ENCODE results near the gene CCDC172. TPM values are rescaled to one million over a fixed set of nuclear protein-coding genes. Genes with fewer than 3 reads are reported as not detected.

The CCDC172 gene
- total and polyA plus RNA-seq, 2 of the 4 experiments (the other 2 are of a cell fraction) = not detected

DNA sequence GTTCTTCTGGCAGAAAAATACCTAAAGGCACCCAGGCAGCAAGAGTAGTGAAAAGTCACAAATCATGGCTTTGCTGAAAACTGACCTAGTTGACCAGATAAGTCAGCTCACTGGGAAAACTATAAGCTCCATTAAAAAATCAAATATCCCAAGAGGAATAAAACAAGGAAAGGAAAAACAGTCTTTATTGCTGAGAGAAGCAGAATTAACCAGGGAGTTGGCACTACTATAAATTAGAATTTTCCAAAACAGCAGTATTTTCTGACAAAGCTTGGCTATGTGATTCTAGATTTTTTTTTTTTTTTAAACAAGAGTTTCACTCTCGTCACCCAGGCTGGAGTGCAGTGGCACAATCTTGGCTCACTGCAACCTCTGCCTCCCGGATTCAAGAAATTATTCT lies 12.6 kb downstream of the CCDC172 start:
- Histone ChIP-seq H4K8ac (ENCODE audit: low read depth in 2 of 2, low read length in 2 of 2) (no peak overlapping the region), H4K91ac (ENCODE audit: insufficient read depth, low read depth, low read length) (no peak overlapping the region), H3K18ac (ENCODE audit: low read depth, low read length) (no peak overlapping the region), H3K27me3 (ENCODE audit: control insufficient read depth, insufficient read depth, low read length) (no peaks in the 10 kb centered on the region), H2BK120ac (ENCODE audit: low read depth, low read length) (no peak overlapping the region), H4K20me1 (ENCODE audit: insufficient read depth, low read length) (no peaks in the 10 kb centered on the region), H2AK5ac (ENCODE audit: low read depth, low read length) (no peak overlapping the region), H4K5ac (ENCODE audit: low read depth, low read length) (no peak overlapping the region), H2BK20ac (ENCODE audit: low read depth, low read length) (no peak overlapping the region), H3K9me1 (ENCODE audit: insufficient read depth, low read length) (no peaks in the 10 kb centered on the region), H3K56ac (ENCODE audit: extremely low read depth, insufficient read depth, low read length) (no peak overlapping the region), H2AFZ (replicated peaks; ENCODE audit: low read length, poor library complexity) (no peak overlapping the region), H3K9me3 (ENCODE audit: control insufficient read depth, insufficient read depth, low read length) (no peaks in the 10 kb centered on the region), H3K36me3 (ENCODE audit: control insufficient read depth, insufficient read depth, low read length) (no peaks in the 10 kb centered on the region), H2AK9ac (replicated peaks; ENCODE audit: low read depth, low read length, poor library complexity) (no peak overlapping the region), H3K4ac (ENCODE audit: low read depth, low read length) (no peak overlapping the region), H2BK15ac (ENCODE audit: low read depth, low read length) (no peak overlapping the region), H3K4me1 (ENCODE audit: control insufficient read depth, insufficient read depth, low read length) (no peaks in the 10 kb centered on the region), H3K9ac (ENCODE audit: low read depth, low read length) (no peak overlapping the region), H3K4me3 (ENCODE audit: insufficient read depth, low read depth, low read length) (no peak overlapping the region), H3K4me2 (ENCODE audit: low read depth, low read length) (no peak overlapping the region), H3K27ac (ENCODE audit: insufficient read depth, low read length) (no peak overlapping the region), H3K79me1 (ENCODE audit: low read depth in 1 of 2, low read length in 2 of 2) (no peaks in the 10 kb centered on the region), H3K14ac (replicated peaks; ENCODE audit: low read depth, low read length) (no peak overlapping the region), H2BK5ac (ENCODE audit: low read depth, low read length, poor library complexity, severe bottlenecking) (no peak overlapping the region), H3K23ac (ENCODE audit: low read depth, low read length) (no peak overlapping the region)
- no TSS peak for BruUV-seq (replicated peaks)
- dilution Hi-C loops (cut with HindIII; ENCODE audit: low sequenced_read_pairs, unreplicated experiment) (no loop called here), in situ Hi-C loops (cut with MboI; ENCODE audit: low sequenced_read_pairs) (no loop called here), intact Hi-C loops (cut with micrococcal nuclease) (no loop called here)
- TF ChIP-seq, protein P1, sequence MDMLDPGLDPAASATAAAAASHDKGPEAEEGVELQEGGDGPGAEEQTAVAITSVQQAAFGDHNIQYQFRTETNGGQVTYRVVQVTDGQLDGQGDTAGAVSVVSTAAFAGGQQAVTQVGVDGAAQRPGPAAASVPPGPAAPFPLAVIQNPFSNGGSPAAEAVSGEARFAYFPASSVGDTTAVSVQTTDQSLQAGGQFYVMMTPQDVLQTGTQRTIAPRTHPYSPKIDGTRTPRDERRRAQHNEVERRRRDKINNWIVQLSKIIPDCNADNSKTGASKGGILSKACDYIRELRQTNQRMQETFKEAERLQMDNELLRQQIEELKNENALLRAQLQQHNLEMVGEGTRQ (IDR thresholded peaks at IDR 0.05; ENCODE audit: low read depth, low read length) = no peak
- TF ChIP-seq NFE2L2 (IDR thresholded peaks at IDR 0.05; ENCODE audit: low read depth, low read length) = no peak
- TF ChIP-seq FOS (IDR thresholded peaks at IDR 0.05; ENCODE audit: low read depth, low read length) = no peak
- peak; percentile 39 for TF ChIP-seq MAFK (IDR thresholded peaks at IDR 0.05; ENCODE audit: low read depth, low read length)
- no CpG with 5 or more reads among the region's 2 CpGs for WGBS, 2 experiments (ENCODE audit: extremely low coverage in 2 of 2, insufficient read length in 1 of 2)
- DNase-seq (no peak), ATAC-seq (ENCODE audit: low read depth) (no peak)
- ChIA-PET POLR2A (ENCODE audit: unreplicated experiment) (no interaction called here), CTCF (interaction anchor here (1.3 kb wide), 1 partner anchor 15 kb away, joined by 4 read pairs; no protein-coding TSS in a partner anchor)

All from IMR-90 (cell line).